Gastroesophageal sphincter (tissue), 4 donors: Measurements from ENCODE around the gene SELENBP1. TPM values are rescaled to one million over a fixed set of nuclear protein-coding genes. Genes with fewer than 3 reads are reported as not detected.

Experiments
- ATAC-seq: fragments of 150-250 bp; one replicate; pipeline ENCODE4 v1.9.1; 2016; ENCODE audit warnings: mild to moderate bottlenecking, moderate library complexity
- H3K27ac ChIP-seq, 4 donors: fragments of 200-600 bp; sonication (generic) in 3 of 4; 1 replicate in 3 of 4; 2 replicates in 1 of 4; pipeline ENCODE4 v1.5.1; 2016 to 2019
- H3K27me3 ChIP-seq: fragments of 200-600 bp; sonication (generic); one replicate; pipeline ENCODE4 v1.5.1; 2019
- H3K36me3 ChIP-seq, 2 donors: fragments of 200-600 bp; sonication (generic); one replicate each; pipeline ENCODE4 v1.5.1; 2019; ENCODE audit warnings: control low read depth in 1 of 2
- H3K4me1 ChIP-seq, 3 donors: fragments of 200-600 bp; sonication (generic); 1 replicate in 2 of 3; 2 replicates in 1 of 3; pipeline ENCODE4 v1.5.1; 2016 to 2019; ENCODE audit warnings: control low read depth in 2 of 3
- H3K4me3 ChIP-seq, 2 donors: fragments of 200-600 bp; sonication (generic); one replicate each; pipeline ENCODE4 v1.5.1; 2019; ENCODE audit warnings: mild to moderate bottlenecking in 1 of 2, moderate library complexity in 1 of 2
- H3K9me3 ChIP-seq, 3 donors: fragments of 200-600 bp; sonication (generic); one replicate each; pipeline ENCODE4 v1.5.1; 2017 to 2019; ENCODE audit warnings: control low read depth in 2 of 3
- CTCF ChIP-seq, 4 experiments: fragments of 200-600 bp in 2 of 4; fragments of 450-650 bp in 2 of 4; sonication (generic) in 1 of 4; IDR thresholded peaks; one replicate each; pipeline ENCODE4 v1.5.1; 2017 to 2019; ENCODE audit warnings: antibody characterized with exemption in 4 of 4, mild to moderate bottlenecking in 2 of 4, moderate library complexity in 2 of 4
- EP300 ChIP-seq: sonication (generic); formaldehyde crosslinking; IDR thresholded peaks from one replicate; pipeline ENCODE4 v1.6.1; 2017; ENCODE audit warnings: antibody characterized with exemption, mild to moderate bottlenecking
- POLR2A ChIP-seq, 2 donors: fragments of 450-650 bp; IDR thresholded peaks; one replicate each; pipeline ENCODE4 v1.6.1; 2017; ENCODE audit warnings: antibody characterized with exemption in 2 of 2, mild to moderate bottlenecking in 2 of 2, moderate library complexity in 1 of 2
- POLR2AphosphoS5 ChIP-seq: sonication (generic); formaldehyde crosslinking; IDR thresholded peaks from one replicate; pipeline ENCODE4 v1.6.1; 2017; ENCODE audit warnings: antibody characterized with exemption
- WGBS, 2 donors: methylation state at CpG; one replicate each; pipeline ENCODE4 v1.1.5; 2018; ENCODE audit warnings: low coverage in 1 of 2; 5-methylcytosine and 5-hydroxymethylcytosine counted together
- total RNA-seq, 4 donors: library from RNA; depleted of rRNA; stranded (reverse); fragments of >200 nt; gene quantifications; one replicate each; pipeline ENCODE4 v1.1.0, GENCODE V29; 2016

SELENBP1 gene
- total RNA-seq, 4 donors from 2014 or later: 52.8 to 251 (median 109) TPM

- peaks cover 0 to 68% (median 26%) of the 10 kb centered on the region in 3 donors for H3K4me1 ChIP-seq
- H3K36me3 ChIP-seq: peaks cover 0 to 48% of the 10 kb centered on the region in 2 donors
- H3K27me3 ChIP-seq: no peaks in the 10 kb centered on the region
- no peaks in the 10 kb centered on the region for H3K9me3 ChIP-seq
- TF ChIP-seq POLR2A (IDR thresholded peaks at IDR 0.05): no peak
- no peak for TF ChIP-seq CTCF (IDR thresholded peaks at IDR 0.05)
- peak overlapping the region; percentile 87 to 89 for H3K4me3 ChIP-seq
- peak overlapping the region in 3 of 4 donors; percentile 92 to 95 (median 93) for H3K27ac ChIP-seq
- ATAC-seq: no peak
- WGBS, 2 donors: 5% methylated on average over 5 of the region's 5 CpGs
Measured at GRCh38 chr1:151325646-151326429, 46.7 kb downstream of the SELENBP1 start.

GRCh38 chr1:151325231-151325630, 47.3 kb downstream of the SELENBP1 start:
- Histone ChIP-seq H3K27me3 (no peaks in the 10 kb centered on the region), H3K4me1 (peaks cover 0 to 74% (median 26%) of the 10 kb centered on the region in 3 donors), H3K27ac (peak overlapping the region in 2 of 4 donors; percentile 24 to 93), H3K36me3 (peaks cover 0 to 53% of the 10 kb centered on the region in 2 donors), H3K9me3 (no peaks in the 10 kb centered on the region), H3K4me3 (no peak overlapping the region)
- no peak for ATAC-seq
- TF ChIP-seq POLR2A (IDR thresholded peaks at IDR 0.05) (no peak), EP300 (no peak), CTCF (IDR thresholded peaks at IDR 0.05) (no peak), POLR2AphosphoS5 (no peak)
- WGBS, 2 donors: 67% methylated on average over 5 of the region's 7 CpGs

- Histone ChIP-seq H3K4me1 (peaks cover 0 to 82% (median 26%) of the 10 kb centered on the region in 3 donors), H3K9me3 (no peaks in the 10 kb centered on the region), H3K4me3 (no peak overlapping the region), H3K27ac (no peak overlapping the region), H3K27me3 (no peaks in the 10 kb centered on the region), H3K36me3 (peaks cover 0 to 60% of the 10 kb centered on the region in 2 donors)
- TF ChIP-seq CTCF (IDR thresholded peaks at IDR 0.05) (no peak), POLR2A (IDR thresholded peaks at IDR 0.05) (no peak), POLR2AphosphoS5 (no peak), EP300 (no peak)
- WGBS, 2 donors: 82 to 93% methylated on average over 2 to 3 of the region's 4 CpGs
- no peak for ATAC-seq
Measured at GRCh38 chr1:151324390-151324930, 48.0 kb downstream of the SELENBP1 start.

GRCh38 chr1:151318975-151319374, 53.5 kb downstream of the SELENBP1 start:
- Histone ChIP-seq H3K4me1 (peaks cover 9 to 76% (median 9%) of the 10 kb centered on the region in 3 donors), H3K27me3 (no peaks in the 10 kb centered on the region), H3K9me3 (no peaks in the 10 kb centered on the region), H3K36me3 (peaks cover 0 to 95% of the 10 kb centered on the region in 2 donors), H3K4me3 (no peak overlapping the region), H3K27ac (peak overlapping the region in 1 of 4 donors; percentile 15)
- TF ChIP-seq POLR2AphosphoS5: no peak
- TF ChIP-seq EP300: no peak
- no peak for TF ChIP-seq POLR2A (IDR thresholded peaks at IDR 0.05)
- TF ChIP-seq CTCF (IDR thresholded peaks at IDR 0.05): no peak
- ATAC-seq: no peak
- WGBS, 2 donors: 39 to 62% methylated on average over 2 to 3 of the region's 3 CpGs
